MV-4-11 (cell line): ENCODE data around the gene PPP2R1B.

Experiments used
- DNase-seq: peaks from one replicate; lab custom pipeline; 2025; lab: John Stamatoyannopoulos, UW

The PPP2R1B gene

DNA sequence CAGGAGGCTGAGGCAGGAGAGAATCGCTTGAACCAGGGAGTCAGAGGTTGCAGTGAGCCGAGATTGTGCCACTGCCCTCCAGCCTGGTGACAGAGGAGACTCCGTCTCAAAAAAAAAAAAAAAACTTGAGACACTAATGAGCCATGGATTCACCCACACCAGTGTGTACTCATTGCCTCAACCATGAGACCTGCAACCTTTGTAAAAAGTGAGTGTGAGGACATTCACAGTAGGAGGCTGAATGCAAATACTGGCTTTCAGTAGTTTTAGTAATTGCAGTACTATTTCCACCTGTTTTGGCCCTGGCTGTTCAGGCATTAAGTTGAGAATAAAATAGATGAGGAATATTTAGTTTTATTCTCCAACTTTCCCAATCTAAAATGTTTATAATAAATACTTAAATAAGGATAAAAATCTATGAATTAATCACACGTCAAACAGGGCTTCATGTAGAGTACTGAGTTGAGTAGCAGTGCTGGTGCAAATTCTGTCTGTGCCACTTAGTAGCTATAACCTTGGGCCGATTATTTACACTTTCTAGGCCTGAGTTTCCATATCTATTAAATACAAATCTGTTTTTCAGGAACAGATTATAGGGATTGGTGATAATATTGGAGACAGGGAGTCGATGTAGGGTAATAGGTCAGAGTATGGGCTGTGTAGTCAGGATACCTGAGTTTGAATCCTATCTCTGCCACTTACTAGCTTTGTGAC is 72.8 kb downstream of the PPP2R1B start:
- no peak for DNase-seq

DNA sequence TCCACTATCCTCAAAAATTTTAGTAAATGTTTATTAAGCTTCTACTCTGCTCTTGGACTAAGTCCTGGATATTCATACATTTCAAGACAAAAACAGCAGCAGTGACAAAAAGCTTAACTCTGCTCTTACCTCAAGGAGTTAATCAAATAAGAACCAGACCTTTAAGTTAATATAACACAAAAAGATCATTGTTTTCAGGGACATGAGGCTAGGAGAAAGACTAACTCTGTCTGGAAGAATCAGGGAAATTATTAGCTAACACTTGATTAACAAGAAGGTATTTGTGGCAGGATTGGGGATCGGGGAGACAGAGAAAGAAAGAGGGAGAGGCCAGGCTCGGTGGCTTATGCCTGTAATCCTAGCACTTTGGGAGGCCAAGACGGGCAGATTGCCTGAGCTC is 74.4 kb downstream of the PPP2R1B start:
- no peak for DNase-seq

DNA sequence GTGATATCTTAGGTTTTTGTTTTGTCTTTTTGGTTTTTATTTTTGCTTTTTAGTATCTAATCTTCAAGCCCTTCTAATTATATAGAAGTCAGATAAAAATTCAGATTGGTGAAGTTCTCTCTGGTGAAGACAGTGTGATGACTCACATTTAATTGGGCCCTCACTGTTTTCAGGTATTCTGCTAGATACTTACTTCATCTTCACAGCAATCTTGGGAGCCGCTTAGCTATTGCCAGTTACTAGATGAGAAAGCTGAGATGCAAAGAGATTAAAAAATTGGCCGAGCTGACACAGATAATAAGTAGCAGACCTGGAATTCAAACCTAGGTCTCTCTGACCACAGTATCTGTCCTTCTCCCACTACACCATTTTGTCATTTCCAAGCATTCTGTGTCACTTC is 75.0 kb downstream of the PPP2R1B start:
- no peak for DNase-seq

DNA sequence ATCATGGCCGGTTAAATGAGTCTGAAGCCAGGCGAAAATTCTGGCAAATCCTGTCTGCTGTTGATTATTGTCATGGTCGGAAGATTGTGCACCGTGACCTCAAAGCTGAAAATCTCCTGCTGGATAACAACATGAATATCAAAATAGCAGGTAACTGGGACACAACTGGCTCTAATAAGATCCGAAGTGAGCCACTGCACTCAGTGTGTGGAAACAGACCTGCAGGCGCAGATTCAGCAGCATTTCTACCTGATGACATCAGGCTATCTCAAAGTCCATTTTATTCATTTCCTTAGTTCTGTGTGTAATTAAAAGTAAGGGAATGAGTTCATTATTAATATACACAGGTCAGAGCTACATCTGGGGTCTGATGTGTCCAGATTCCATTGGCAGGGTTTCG is 78.2 kb downstream of the PPP2R1B start:
- DNase-seq: no peak

DNA sequence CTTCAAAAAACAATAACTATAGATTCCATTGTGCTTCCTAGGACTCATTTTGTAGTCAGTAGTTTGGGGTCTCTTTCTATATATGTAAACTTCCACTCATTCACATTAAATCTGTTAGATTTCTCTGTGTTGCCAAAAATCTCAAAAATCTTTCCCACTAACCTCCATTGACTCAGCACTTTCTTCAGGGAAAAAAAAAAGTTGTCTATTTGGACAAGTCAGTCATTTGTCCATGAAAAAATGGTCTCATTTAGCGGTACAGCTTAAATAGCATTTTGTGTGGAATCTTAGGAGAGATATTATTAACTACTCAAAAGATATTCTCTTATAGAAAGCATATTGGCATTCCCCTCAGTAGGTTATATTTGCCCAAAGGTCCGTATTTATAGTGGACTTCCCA is 81.9 kb downstream of the PPP2R1B start:
- no peak for DNase-seq

DNA sequence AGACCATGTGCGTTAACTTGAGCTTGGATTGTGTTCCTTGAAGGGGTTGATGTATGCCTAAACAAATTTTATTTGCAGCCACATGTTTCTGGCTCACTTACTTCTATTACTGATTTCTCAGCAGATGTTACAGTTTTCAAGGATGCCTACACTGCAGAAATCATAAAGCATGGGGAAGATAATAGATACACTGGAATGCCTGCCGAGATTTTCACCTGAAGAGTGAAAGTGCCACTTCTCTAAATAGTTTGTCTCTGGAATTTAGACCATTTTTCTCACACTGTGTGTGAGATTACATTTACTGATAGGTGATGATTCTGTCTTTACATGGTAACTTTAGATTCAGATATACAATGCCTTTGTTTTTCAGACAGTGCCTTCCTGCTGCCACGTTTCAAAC is 82.4 kb downstream of the PPP2R1B start:
- no peak for DNase-seq

DNA sequence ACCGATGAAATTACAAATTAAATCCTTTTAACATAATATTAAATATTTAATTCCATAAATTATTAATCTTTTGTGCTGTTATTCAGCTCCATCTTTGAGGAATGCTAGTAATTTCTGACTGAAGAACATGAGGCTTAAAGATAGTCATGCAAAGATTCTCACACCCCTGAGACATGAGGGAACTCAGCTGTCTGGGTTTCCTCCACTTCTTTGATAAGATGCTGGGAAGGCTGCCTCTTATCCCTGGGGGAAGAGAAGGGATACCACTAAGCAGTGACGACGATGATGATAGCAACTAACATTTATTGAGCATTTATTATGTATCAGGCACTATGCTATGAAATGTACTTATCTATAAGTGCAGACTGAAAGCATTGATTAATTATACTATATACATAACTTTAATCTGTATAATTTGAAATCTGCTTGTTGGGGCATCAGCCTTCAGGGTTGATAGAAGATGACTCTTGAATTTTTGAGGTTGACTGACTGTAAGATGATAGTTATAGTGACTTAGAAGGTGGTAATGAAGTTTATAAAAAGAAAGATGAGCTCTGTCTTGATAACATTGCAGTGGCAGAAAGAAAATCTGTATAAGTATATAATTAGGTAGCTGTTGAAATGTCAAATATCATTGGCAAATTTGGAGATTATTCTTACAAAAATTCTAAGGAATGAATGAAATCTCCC is 85.6 kb downstream of the PPP2R1B start:
- no peak for DNase-seq
